NCI-H146 (cell line): ENCODE data around the gene PRKD2.
A peak's percentile ranks its signal among the peaks of the same experiment; 100 is the strongest.
"Not testable (repeated sequence)": the region's sequence is repeated elsewhere in the genome, so short reads cannot be mapped to it uniquely, and the experiment has no call there.

ENCODE experiments used
- DNase-seq: peaks from one replicate; lab custom pipeline; 2025; lab: John Stamatoyannopoulos, UW

Gene PRKD2

DNA sequence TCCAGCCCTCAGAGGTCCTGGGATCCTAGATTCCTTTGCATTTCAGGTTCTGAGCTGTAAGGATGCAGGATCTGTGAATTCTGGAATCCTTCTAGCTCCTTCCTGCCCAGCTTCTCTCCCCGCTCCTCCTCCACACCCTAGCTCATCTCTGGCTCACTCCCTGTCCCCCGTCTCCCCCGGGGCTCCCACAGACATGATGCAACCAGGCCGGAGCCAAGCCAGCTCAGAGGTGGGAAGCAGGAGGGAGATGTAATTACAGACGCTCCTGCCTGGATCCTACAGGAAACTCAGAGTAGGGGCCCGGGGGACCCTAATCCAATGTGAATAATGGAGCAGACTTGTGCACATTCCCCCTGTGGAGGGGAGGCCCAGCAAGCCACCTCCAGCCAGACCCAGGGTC is 85.4 kb downstream of the PRKD2 start:
- no peak for DNase-seq

DNA sequence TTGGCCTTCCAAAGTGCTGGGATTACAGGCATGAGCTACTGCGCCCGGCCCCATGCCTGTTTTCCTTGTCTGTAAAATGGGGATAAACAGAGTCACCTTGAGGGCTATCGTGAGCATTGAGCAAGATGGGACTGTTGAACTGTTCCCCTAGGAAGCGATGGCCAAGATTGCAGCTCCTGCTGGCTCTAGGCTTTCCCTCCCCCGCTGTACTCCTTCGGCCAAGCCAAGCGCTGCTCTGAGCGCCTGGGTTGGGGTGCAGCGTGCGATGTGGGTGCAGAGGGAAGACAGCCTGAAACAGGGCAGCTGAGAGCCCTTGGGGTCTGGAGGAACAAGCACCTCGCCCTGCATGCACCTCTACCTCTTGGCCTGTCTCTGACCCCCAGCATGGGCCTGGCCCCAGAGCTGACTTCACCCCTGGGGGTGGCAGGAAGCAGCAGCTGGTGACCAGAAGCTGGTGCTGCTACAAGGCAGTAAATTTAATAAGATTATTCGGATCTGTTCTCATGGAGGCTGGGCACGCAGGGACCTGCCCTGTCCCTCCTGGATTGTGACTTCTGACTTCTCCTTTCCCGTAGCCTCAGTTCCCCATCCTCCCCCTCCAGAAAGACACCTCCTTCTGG is 86.2 kb downstream of the PRKD2 start:
- DNase-seq = no peak

- DNase-seq = no peak
These were observed 87.3 kb downstream of the PRKD2 start for GRCh38 chr19:46629546-46630025.

- not testable (repeated sequence) for DNase-seq
These were observed 87.9 kb downstream of the PRKD2 start for GRCh38 chr19:46628970-46629369.

DNA sequence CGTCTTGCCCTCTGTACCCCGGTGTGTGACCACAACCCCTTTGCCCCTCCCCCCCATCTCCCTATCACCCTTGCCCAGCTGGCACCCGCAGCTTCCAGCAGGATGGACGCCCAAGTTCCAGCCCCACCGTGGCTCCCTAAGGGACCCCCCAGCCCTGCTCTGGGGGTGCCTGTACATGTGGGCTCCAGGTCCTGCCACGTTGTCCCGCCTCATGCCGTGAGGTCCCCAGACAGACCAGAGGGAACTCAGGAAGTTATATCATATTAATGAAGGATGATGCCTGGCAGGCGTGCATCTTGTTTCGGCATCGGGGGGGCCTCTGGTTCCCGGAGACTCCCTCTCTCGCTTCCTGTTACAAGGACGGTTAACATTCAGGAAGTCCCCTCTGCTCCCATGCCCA is 90.5 kb downstream of the PRKD2 start:
- no peak for DNase-seq

GRCh38 chr19:46625731-46626130 is 91.2 kb downstream of the PRKD2 start:
- DNase-seq = no peak

- DNase-seq = peak; percentile 20
These were observed 91.8 kb downstream of the PRKD2 start, which contains the start of gene PTGIR for GRCh38 chr19:46624958-46625661. TSS of gene PTGIR (minus strand) at chr19:46625089. CDS start at chr19:46624225, 864 bp downstream.
